SK-N-SH (cell line): ENCODE measurements around the gene A2M. TPM values are rescaled to one million over a fixed set of nuclear protein-coding genes. Genes with fewer than 3 reads are reported as not detected.

Experiments
- CTCF ChIA-PET: fragments of 300-600, 350-600 bp; formaldehyde crosslinking; extraction: SDS; loops from one replicate; lab custom pipeline; 2021; lab: Yijun Ruan, JAX
- POLR2A ChIA-PET: fragments of 350-600 bp; sonication (Branson Sonifier 250); formaldehyde crosslinking; extraction: SDS; loops from one replicate; lab custom pipeline; 2020; ENCODE audit warnings: antibody characterized with exemption, inconsistent platforms; lab: Yijun Ruan, JAX
- DNase-seq: peaks from one replicate; pipeline ENCODE4 v3.0.0; 2012
- H2AFZ ChIP-seq: fragments of 200-600 bp; sonication (generic); 2 replicates; pipeline ENCODE4 v1.8.1; 2016; ENCODE audit warnings: antibody characterized with exemption, mild to moderate bottlenecking, low read depth
- H3F3A ChIP-seq: fragments of 200-600 bp; sonication (generic); replicated peaks from 2 replicates; pipeline ENCODE3; 2016; ENCODE audit warnings: antibody characterized with exemption, mild to moderate bottlenecking; ENCODE audit not compliant: insufficient read depth
- H3K27ac ChIP-seq, 2 experiments: fragments of 200-500 bp in 1 of 2; fragments of 200-600 bp in 1 of 2; sonication (Bioruptor generic) in 1 of 2; sonication (generic), shearing (Covaris generic) in 1 of 2; 2 replicates each; pipeline versions ENCODE4 v1.5.1 to v1.6.1; 2014 to 2016; ENCODE audit warnings: low read depth in 2 of 2, inconsistent platforms in 1 of 2, low read length in 1 of 2, mild to moderate bottlenecking in 1 of 2, mixed read lengths in 1 of 2
- H3K27me3 ChIP-seq: fragments of 200-600 bp; sonication (generic), shearing (Covaris generic); 2 replicates; pipeline ENCODE4 v1.6.1; 2016; ENCODE audit warnings: mixed run types; ENCODE audit not compliant: insufficient read depth
- H3K36me3 ChIP-seq, 2 experiments: fragments of 200-500 bp in 1 of 2; fragments of 200-600 bp in 1 of 2; sonication (Bioruptor generic) in 1 of 2; sonication (generic) in 1 of 2; replicated peaks in 1 of 2; 2 replicates each; pipeline versions ENCODE3 to v1.5.1; 2014 to 2016; ENCODE audit warnings: low read length in 1 of 2, mild to moderate bottlenecking in 1 of 2; ENCODE audit not compliant: insufficient read depth in 2 of 2, control insufficient read depth in 1 of 2
- H3K4me1 ChIP-seq, 2 experiments: fragments of 200-500 bp in 1 of 2; fragments of 200-600 bp in 1 of 2; sonication (Bioruptor generic) in 1 of 2; sonication (generic), shearing (Covaris generic) in 1 of 2; 2 replicates each; pipeline versions ENCODE4 v1.5.1 to v1.6.1; 2014 to 2016; ENCODE audit warnings: low read depth in 1 of 2, low read length in 1 of 2, mixed run types in 1 of 2; ENCODE audit not compliant: insufficient read depth in 2 of 2, control insufficient read depth in 1 of 2
- H3K4me2 ChIP-seq: fragments of 200-600 bp; sonication (generic), shearing (Covaris generic); 2 replicates; pipeline ENCODE4 v1.6.1; 2017; ENCODE audit warnings: mixed run types
- H3K4me3 ChIP-seq, 2 experiments: fragments of 200-500 bp in 1 of 2; fragments of 200-600 bp in 1 of 2; sonication (Bioruptor generic) in 1 of 2; sonication (generic), shearing (Covaris generic) in 1 of 2; 2 replicates each; pipeline versions ENCODE4 v1.5.1 to v1.8.1; 2014 to 2016; ENCODE audit warnings: low read depth in 2 of 2, inconsistent platforms in 1 of 2, low read length in 1 of 2, mild to moderate bottlenecking in 1 of 2, mixed read lengths in 1 of 2, moderate library complexity in 1 of 2
- H3K79me2 ChIP-seq: fragments of 200-600 bp; sonication (generic); 2 replicates; pipeline ENCODE4 v1.8.1; 2017; ENCODE audit warnings: mild to moderate bottlenecking; ENCODE audit not compliant: insufficient read depth
- H3K9ac ChIP-seq: fragments of 200-600 bp; sonication (generic); 2 replicates; pipeline ENCODE4 v1.6.1; 2017; ENCODE audit warnings: mixed run types
- H3K9me2 ChIP-seq: fragments of 200-600 bp; sonication (generic); 2 replicates; pipeline ENCODE4 v1.6.1; 2017; ENCODE audit warnings: mixed run types
- H3K9me3 ChIP-seq: fragments of 200-600 bp; sonication (generic); 2 replicates; pipeline ENCODE4 v1.6.1; 2017; ENCODE audit warnings: mixed run types, mild to moderate bottlenecking, moderate library complexity
- H4K20me1 ChIP-seq: fragments of 200-600 bp; sonication (generic); 2 replicates; pipeline ENCODE4 v1.6.1; 2017; ENCODE audit warnings: mild to moderate bottlenecking, mixed run types; ENCODE audit not compliant: insufficient read depth
- ELF1 ChIP-seq: IDR thresholded peaks from 2 replicates; pipeline ENCODE4 v1.4.0; 2012
- FOSL2 ChIP-seq: IDR thresholded peaks from 2 replicates; pipeline ENCODE4 v1.4.0; 2012; ENCODE audit warnings: low read depth, mild to moderate bottlenecking, moderate library complexity, borderline replicate concordance
- FOXJ3 ChIP-seq: sonication (generic); formaldehyde crosslinking; IDR thresholded peaks from 2 replicates; pipeline ENCODE4 v1.5.1; 2020; ENCODE audit warnings: mild to moderate bottlenecking, missing genetic modification reagents
- FOXM1 ChIP-seq: IDR thresholded peaks from 2 replicates; pipeline ENCODE4 v1.4.0; 2012; ENCODE audit warnings: low read depth, mild to moderate bottlenecking
- GABPA ChIP-seq: IDR thresholded peaks from 2 replicates; pipeline ENCODE4 v1.4.0; 2012; ENCODE audit warnings: low read depth, mild to moderate bottlenecking
- GATA2 ChIP-seq: sonication (generic); formaldehyde crosslinking; IDR thresholded peaks from 2 replicates; pipeline ENCODE4 v1.5.0; 2020; ENCODE audit warnings: mild to moderate bottlenecking, missing genetic modification reagents
- MEF2A ChIP-seq: IDR thresholded peaks from 2 replicates; pipeline ENCODE4 v1.4.0; 2012; ENCODE audit warnings: low read depth, borderline replicate concordance
- SIN3A ChIP-seq: IDR thresholded peaks from 2 replicates; pipeline ENCODE4 v1.6.1; 2012; ENCODE audit warnings: low read depth, mild to moderate bottlenecking, low read length, moderate library complexity, borderline replicate concordance
- TCF12 ChIP-seq: IDR thresholded peaks from 2 replicates; pipeline ENCODE4 v1.4.0; 2012
- USF2 ChIP-seq: fragments of 150-350 bp; IDR thresholded peaks from 2 replicates; pipeline ENCODE4 v1.6.1; 2017; ENCODE audit warnings: antibody characterized with exemption, low read length, low read depth, borderline replicate concordance
- YY1 ChIP-seq: IDR thresholded peaks from 2 replicates; pipeline ENCODE4 v1.4.0; 2012; ENCODE audit warnings: low read depth, mild to moderate bottlenecking
- WGBS: methylation state at CpG from one replicate; pipeline ENCODE4 v1.1.6; 2017; ENCODE audit warnings: low lambda C conversion rate; 5-methylcytosine and 5-hydroxymethylcytosine counted together
- polyA plus RNA-seq, 3 experiments: library from polyadenylated mRNA; depleted of rRNA; stranded (reverse); fragments of >200 nt; gene quantifications; 2 replicates each; pipeline ENCODE4 v1.2.3, GENCODE V29; 2012
- TF ChIP-seq, protein P1 (sequence below): IDR thresholded peaks from 2 replicates; pipeline ENCODE4 v1.4.0; 2012; ENCODE audit warnings: low read depth, borderline replicate concordance
- TF ChIP-seq, protein P2 (sequence below): IDR thresholded peaks from 2 replicates; pipeline ENCODE4 v1.4.0; 2012; ENCODE audit warnings: low read depth, borderline replicate concordance
- TF ChIP-seq, protein P3 (sequence below): fragments of 150-350 bp; IDR thresholded peaks from 2 replicates; pipeline ENCODE4 v1.6.1; 2016; ENCODE audit warnings: mild to moderate bottlenecking, low read depth, low read length
- TF ChIP-seq, protein P4 (sequence below): fragments of 200-600 bp; sonication (generic); IDR thresholded peaks from 2 replicates; pipeline ENCODE4 v1.6.1; 2017; ENCODE audit warnings: antibody characterized with exemption, mild to moderate bottlenecking, moderate library complexity

Gene A2M
- polyA plus RNA-seq, 1 of the 3 experiments (the other 2 are of a cell fraction): not detected

DNA sequence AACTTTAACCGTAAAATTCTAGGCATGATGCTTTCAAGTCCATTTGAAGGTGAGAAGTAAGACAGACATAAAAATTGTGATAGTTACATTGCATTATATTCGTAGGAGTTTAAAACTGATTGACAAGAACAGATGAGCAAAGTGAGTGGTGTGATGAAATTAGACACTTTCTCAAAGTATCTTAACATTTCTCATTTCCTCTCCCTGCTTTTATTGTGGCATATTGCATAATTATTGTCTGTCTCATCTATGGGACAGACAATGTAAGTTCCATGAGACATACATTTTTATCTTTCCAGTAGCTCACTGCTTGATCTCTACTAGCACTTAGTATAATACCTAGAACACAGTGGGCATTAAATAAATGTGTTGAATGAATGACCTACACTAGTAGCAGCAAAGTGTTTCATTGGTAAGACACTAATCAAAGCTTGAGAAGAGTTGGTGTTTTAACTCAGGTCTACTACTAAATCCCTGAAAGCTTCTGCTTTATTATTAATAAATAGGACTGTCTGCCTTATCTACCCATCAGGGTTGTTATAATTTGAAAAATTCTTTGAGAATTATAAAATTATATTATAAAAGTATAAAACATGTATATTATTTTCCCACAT is 19.0 kb downstream of the A2M start:
- H3K27ac ChIP-seq: no peak overlapping the region
- no peak for TF ChIP-seq FOSL2
- TF ChIP-seq SIN3A: no peak
- TF ChIP-seq GABPA: no peak
- no peak for TF ChIP-seq GATA2 (CRISPR knock-in tag)
- TF ChIP-seq, protein P1, sequence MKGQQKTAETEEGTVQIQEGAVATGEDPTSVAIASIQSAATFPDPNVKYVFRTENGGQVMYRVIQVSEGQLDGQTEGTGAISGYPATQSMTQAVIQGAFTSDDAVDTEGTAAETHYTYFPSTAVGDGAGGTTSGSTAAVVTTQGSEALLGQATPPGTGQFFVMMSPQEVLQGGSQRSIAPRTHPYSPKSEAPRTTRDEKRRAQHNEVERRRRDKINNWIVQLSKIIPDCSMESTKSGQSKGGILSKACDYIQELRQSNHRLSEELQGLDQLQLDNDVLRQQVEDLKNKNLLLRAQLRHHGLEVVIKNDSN: no peak
- no peak for TF ChIP-seq TCF12
- TF ChIP-seq, protein P2, sequence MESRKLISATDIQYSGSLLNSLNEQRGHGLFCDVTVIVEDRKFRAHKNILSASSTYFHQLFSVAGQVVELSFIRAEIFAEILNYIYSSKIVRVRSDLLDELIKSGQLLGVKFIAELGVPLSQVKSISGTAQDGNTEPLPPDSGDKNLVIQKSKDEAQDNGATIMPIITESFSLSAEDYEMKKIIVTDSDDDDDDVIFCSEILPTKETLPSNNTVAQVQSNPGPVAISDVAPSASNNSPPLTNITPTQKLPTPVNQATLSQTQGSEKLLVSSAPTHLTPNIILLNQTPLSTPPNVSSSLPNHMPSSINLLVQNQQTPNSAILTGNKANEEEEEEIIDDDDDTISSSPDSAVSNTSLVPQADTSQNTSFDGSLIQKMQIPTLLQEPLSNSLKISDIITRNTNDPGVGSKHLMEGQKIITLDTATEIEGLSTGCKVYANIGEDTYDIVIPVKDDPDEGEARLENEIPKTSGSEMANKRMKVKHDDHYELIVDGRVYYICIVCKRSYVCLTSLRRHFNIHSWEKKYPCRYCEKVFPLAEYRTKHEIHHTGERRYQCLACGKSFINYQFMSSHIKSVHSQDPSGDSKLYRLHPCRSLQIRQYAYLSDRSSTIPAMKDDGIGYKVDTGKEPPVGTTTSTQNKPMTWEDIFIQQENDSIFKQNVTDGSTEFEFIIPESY: no peak
- TF ChIP-seq FOXM1: no peak
- no peak for TF ChIP-seq YY1
- TF ChIP-seq, all 33 proteins: peak for 0
- Histone ChIP-seq H3K79me2 (no peaks in the 10 kb centered on the region), H3K4me2 (no peak overlapping the region), H3K27me3 (no peaks in the 10 kb centered on the region), H3K4me1 (no peaks in the 10 kb centered on the region), H2AFZ (no peak overlapping the region), H3K4me3 (no peak overlapping the region), H3K9ac (no peak overlapping the region), H3F3A (no peaks in the 10 kb centered on the region), H3K36me3 (no peaks in the 10 kb centered on the region), H3K9me3 (no peaks in the 10 kb centered on the region), H4K20me1 (no peaks in the 10 kb centered on the region), H3K9me2 (no peaks in the 10 kb centered on the region)
- CTCF ChIA-PET: interaction anchor here (1.1 kb wide), 1 partner anchor 147 kb away, joined by 3 read pairs; the partner anchor contains the start of gene M6PR
- 56% methylated on average over 2 of the region's 2 CpGs for WGBS
- POLR2A ChIA-PET: no interaction called here
- DNase-seq: no peak

GRCh38 chr12:9095322-9095721 is 20.4 kb downstream of the A2M start:
- H3K9me3 ChIP-seq: no peaks in the 10 kb centered on the region
- H2AFZ ChIP-seq: no peak overlapping the region
- no peak overlapping the region for H3K4me2 ChIP-seq
- TF ChIP-seq, protein P3, sequence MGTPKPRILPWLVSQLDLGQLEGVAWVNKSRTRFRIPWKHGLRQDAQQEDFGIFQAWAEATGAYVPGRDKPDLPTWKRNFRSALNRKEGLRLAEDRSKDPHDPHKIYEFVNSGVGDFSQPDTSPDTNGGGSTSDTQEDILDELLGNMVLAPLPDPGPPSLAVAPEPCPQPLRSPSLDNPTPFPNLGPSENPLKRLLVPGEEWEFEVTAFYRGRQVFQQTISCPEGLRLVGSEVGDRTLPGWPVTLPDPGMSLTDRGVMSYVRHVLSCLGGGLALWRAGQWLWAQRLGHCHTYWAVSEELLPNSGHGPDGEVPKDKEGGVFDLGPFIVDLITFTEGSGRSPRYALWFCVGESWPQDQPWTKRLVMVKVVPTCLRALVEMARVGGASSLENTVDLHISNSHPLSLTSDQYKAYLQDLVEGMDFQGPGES: no peak
- TF ChIP-seq, protein P2: no peak
- no peak for TF ChIP-seq ELF1
- TF ChIP-seq MEF2A: no peak
- TF ChIP-seq, protein P4, sequence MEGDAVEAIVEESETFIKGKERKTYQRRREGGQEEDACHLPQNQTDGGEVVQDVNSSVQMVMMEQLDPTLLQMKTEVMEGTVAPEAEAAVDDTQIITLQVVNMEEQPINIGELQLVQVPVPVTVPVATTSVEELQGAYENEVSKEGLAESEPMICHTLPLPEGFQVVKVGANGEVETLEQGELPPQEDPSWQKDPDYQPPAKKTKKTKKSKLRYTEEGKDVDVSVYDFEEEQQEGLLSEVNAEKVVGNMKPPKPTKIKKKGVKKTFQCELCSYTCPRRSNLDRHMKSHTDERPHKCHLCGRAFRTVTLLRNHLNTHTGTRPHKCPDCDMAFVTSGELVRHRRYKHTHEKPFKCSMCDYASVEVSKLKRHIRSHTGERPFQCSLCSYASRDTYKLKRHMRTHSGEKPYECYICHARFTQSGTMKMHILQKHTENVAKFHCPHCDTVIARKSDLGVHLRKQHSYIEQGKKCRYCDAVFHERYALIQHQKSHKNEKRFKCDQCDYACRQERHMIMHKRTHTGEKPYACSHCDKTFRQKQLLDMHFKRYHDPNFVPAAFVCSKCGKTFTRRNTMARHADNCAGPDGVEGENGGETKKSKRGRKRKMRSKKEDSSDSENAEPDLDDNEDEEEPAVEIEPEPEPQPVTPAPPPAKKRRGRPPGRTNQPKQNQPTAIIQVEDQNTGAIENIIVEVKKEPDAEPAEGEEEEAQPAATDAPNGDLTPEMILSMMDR: no peak
- no peak for TF ChIP-seq FOXJ3 (CRISPR knock-in tag)
- TF ChIP-seq FOSL2: no peak
- TF ChIP-seq, protein P1: no peak
- no peak for TF ChIP-seq FOXM1
- no peak for TF ChIP-seq USF2
- TF ChIP-seq, all 33 proteins: peak for 0
- CTCF ChIA-PET: interaction anchor here (0.9 to 1.4 kb wide), 2 partner anchors 30 to 46 kb away, joined by 3 to 4 read pairs; no protein-coding TSS in a partner anchor
- Histone ChIP-seq H3K79me2 (no peaks in the 10 kb centered on the region), H3K9ac (no peak overlapping the region), H3K9me2 (no peaks in the 10 kb centered on the region), H3K4me1 (no peaks in the 10 kb centered on the region), H3K36me3 (no peaks in the 10 kb centered on the region), H3K4me3 (no peak overlapping the region), H3F3A (no peaks in the 10 kb centered on the region), H4K20me1 (no peaks in the 10 kb centered on the region), H3K27me3 (no peaks in the 10 kb centered on the region), H3K27ac (no peak overlapping the region)
- POLR2A ChIA-PET: no interaction called here
- 55% methylated on average over 3 of the region's 3 CpGs for WGBS
- no peak for DNase-seq
